GM21526 (cell line): ENCODE results near the gene GART.
A peak's percentile ranks its signal among the peaks of the same experiment; 100 is the strongest.

ENCODE experiments used
- ATAC-seq: cut with Tn5 transposase; IDR thresholded peaks from one replicate; pipeline ENCODE4 v1.9.1; 2021; ENCODE audit warnings: moderate library complexity; ENCODE audit not compliant: unreplicated experiment, low FRiP score

GART gene

DNA sequence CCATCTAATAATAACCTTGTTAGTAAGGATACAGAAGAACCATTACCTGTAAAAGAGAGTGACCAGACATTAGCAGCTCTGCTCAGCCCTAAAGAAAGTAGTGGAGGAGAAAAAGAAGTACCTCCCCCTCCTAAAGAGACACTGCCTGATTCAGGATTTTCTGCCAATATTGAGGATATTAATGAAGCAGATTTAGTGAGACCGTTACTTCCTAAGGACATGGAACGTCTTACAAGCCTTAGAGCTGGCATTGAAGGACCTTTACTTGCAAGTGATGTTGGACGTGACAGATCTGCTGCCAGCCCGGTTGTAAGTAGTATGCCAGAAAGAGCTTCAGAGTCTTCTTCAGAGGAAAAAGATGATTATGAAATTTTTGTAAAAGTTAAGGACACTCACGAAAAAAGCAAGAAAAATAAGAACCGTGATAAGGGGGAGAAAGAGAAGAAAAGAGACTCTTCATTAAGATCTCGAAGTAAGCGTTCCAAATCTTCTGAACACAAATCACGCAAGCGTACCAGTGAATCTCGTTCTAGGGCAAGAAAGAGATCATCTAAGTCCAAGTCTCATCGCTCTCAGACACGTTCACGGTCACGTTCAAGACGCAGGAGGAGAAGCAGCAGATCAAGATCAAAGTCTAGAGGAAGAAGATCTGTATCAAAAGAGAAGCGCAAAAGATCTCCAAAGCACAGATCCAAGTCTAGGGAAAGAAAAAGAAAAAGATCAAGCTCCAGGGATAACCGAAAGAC, 12.5 kb upstream of the GART start:
- no peak for ATAC-seq

DNA sequence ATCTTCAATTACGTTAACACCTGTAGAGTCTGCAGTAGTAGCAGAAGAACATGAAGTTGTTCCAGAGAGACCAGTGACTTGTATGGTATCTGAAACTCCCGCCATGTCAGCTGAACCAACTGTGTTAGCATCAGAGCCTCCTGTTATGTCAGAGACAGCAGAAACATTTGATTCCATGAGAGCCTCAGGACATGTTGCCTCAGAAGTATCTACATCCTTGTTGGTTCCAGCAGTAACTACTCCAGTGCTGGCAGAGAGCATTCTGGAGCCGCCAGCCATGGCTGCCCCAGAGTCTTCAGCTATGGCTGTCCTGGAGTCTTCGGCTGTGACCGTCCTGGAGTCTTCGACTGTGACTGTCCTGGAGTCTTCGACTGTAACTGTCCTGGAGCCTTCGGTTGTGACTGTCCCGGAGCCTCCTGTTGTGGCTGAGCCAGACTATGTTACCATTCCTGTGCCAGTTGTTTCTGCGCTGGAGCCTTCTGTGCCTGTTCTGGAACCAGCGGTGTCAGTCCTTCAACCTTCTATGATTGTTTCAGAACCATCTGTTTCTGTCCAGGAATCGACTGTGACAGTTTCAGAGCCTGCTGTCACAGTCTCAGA, 11.2 kb upstream of the GART start:
- ATAC-seq: no peak

- ATAC-seq: no peak
These were observed 10.4 kb upstream of the GART start for GRCh38 chr21:33552093-33552998.

- no peak for ATAC-seq
These were observed 9.7 kb upstream of the GART start for GRCh38 chr21:33551664-33552063.

DNA sequence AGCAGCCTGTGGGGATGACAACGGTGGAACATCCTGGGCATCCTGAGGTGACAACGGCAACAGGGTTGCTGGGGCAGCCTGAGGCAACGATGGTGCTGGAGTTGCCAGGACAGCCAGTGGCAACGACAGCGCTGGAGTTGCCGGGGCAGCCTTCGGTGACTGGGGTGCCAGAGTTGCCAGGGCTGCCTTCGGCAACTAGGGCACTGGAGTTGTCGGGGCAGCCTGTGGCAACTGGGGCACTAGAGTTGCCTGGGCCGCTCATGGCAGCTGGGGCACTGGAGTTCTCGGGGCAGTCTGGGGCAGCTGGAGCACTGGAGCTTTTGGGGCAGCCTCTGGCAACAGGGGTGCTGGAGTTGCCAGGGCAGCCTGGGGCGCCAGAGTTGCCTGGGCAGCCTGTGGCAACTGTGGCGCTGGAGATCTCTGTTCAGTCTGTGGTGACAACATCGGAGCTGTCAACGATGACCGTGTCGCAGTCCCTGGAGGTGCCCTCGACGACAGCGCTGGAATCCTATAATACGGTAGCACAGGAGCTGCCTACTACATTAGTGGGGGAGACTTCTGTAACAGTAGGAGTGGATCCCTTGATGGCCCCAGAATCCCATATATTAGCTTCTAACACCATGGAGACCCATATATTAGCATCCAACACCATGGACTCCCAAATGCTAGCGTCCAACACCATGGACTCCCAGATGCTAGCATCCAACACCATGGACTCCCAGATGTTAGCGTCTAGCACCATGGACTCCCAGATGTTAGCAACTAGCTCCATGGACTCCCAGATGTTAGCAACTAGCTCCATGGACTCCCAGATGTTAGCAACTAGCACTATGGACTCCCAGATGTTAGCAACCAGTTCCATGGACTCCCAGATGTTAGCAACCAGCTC, 9.1 kb upstream of the GART start:
- no peak for ATAC-seq

- ATAC-seq: no peak
These were observed 8.2 kb upstream of the GART start for GRCh38 chr21:33549848-33550771.

DNA sequence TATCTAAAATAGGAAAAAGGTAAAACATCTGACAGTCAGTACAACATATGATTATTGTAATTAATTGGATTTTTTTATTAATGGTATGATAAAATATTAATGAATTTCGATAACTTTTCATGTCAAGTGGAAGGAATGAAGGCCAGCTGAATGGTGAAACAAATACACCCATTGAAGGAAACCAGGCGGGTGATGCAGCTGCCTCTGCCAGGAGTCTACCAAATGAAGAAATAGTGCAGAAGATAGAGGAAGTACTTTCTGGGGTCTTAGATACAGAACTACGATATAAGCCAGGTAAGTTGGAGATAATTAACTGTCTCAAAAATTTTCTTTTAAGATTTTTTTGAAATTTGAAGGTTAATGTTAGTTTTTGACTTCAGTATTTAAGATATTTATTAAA, 4.2 kb upstream of the GART start:
- ATAC-seq: no peak

DNA sequence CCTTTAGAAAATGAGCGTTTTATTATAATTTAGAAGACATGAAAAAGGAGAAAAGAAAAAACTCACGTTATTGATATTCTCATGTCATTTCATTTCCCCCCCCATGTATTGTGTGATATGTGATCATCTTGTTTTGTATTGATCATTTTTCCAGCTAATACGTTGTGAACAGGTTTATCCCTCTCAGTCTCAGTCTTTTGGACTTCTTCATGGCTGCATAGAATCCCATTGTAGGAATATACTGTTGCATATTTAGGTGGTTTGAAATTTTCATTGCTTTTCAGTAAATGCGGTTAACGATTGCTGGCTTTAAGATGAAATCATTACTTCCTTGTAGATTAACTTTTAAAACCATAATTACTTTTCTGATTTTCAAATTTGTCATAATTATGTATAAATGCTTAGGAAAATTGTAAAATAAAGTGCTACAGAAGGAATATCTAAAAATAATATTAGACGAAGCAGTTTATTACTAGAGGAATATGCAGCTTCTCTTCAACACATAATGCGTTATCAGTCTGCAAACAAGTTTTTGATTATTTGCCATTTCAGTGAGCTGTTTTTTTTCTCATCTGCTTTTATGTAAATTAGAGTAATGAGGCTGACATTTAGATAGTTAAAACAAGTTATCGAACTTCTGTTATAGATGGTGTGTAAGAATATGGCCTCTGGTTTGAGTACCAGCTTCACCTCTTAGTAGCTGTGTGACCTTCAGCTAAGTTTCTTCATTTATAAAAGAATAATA, 2.7 kb upstream of the GART start:
- no peak for ATAC-seq

DNA sequence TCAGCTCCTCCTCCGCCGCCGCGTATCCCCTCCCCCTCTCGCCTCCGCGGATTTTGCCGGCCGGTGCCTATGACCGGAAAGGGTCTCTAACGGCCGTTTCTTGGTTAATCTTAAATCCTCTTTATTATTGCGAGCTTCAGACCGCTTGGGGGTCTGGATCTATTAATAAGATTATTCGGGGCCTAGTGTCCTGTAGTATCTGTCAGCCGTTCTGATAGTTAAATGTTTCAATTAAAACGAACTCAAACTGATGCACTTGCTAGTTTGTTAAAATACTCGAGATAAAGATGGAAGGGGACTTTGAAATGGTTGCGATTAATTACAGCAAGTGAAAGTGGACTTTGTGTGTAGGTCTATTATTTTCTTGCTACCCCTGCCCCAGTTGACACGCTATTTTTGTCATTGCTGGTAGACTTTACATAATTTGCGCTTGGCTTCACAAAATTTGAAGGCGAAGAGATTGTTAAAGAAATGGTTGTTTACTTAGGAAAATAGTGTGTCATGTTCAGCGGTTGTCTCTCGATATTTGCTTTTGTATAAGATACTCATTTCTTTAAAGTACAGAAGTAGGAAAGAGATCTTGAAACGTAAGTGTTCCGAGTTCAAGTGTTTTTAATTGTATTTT, 1.7 kb upstream of the GART start:
- ATAC-seq: no peak

GRCh38 chr21:33542640-33543504, 955 bp upstream of the GART start, which contains the start of gene SON:
SON (plus strand) TSS chr21:33543038; CDS start chr21:33543093, 55 bp downstream.
- ATAC-seq: peak; percentile 93

GRCh38 chr21:33541105-33541711, 709 bp downstream of the GART start:
- ATAC-seq: no peak

DNA sequence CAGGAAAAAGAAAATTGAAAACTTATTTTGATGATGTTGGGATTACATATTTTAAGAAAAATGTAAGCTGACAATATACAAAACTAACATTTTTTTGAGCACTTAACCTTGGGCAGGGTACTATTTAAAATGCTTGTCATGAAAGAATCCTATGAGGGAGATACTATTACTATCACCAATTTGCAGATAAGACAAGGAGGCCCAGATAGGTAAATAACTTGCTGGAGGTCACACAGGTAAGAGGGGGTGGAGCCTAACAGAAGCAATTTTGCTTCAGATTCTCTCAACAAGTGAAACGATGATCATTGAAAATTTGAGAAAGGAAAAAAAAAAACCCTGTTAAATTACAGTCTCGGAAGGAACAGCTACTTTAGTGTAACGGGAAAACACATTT, 1.2 kb downstream of the GART start:
- ATAC-seq: no peak

GRCh38 chr21:33539616-33540015, 2.3 kb downstream of the GART start:
- ATAC-seq: no peak

GRCh38 chr21:33537212-33537611, 4.7 kb downstream of the GART start:
- no peak for ATAC-seq

DNA sequence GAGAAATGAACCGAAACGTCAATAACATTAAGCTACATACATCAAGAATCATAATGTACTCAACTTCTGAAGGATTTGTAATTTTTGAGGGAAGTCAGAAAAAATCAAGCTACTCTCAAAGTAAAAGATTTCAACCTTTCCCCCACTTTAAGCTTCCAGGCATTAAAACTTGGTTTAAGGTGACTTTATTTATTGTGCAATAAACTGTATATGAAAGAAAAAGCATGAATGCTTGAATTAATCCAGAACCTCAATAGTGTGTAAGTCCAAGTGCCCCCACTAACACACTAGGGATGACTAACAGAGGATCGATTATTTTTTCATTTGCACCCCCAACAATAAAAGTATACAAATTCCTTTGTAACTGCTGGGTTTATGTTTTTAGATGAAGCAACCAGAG, 10.9 kb downstream of the GART start:
- no peak for ATAC-seq

DNA sequence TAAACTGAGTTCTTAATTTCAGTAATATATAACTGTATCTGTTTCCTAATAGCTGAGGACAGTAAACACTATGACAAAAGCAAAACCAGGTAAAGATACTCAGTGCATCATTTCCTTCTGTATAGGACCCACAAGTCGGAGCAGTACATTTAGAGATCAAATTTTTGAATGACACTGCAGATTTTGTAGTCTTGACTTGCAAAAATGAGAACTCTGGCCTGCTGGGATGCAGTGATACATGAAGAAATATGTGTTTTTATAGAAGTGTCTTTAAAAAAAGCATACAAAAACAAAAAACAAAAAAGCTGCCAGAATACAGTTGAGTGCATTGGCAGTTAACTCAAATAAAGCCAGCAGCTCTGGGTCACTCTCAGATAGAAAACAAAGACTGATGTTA, 19.0 kb downstream of the GART start:
- no peak for ATAC-seq
